H1 (cell line): Measurements from ENCODE around the gene SLC30A7. TPM values are rescaled to one million over a fixed set of nuclear protein-coding genes. Genes with fewer than 3 reads are reported as not detected.

Experiments used
- RXRA ChIP-seq: IDR thresholded peaks from 2 replicates; pipeline ENCODE4 v1.6.1; 2011; ENCODE audit warnings: low read depth, mild to moderate bottlenecking, low read length, moderate library complexity; ENCODE audit not compliant: insufficient read depth
- TCF12 ChIP-seq: IDR thresholded peaks from 2 replicates; pipeline ENCODE4 v1.6.1; 2011; ENCODE audit warnings: low read depth, mild to moderate bottlenecking, low read length
- polyA plus RNA-seq, 7 experiments: library from polyadenylated mRNA; depleted of rRNA in 3 of 7; stranded (reverse) in 5 of 7; unstranded in 2 of 7; fragments of >200 nt in 5 of 7; fragments of 200-250 nt in 2 of 7; gene quantifications; 1 replicate in 5 of 7; 2 replicates in 1 of 7; 4 replicates in 1 of 7; pipeline versions ENCODE4 v1.2.1 to v1.2.3, GENCODE V29; 2011 to 2013; ENCODE audit warnings: missing spikeins in 2 of 7, mixed read lengths in 2 of 7
- total RNA-seq: library from RNA; stranded (reverse); fragmentation: NEBNext Ultra II Directional; extraction: Animal tissue kit (Norgen Biotek cat#: 25700); gene quantifications from 2 replicates; pipeline ENCODE4 v1.2.1, GENCODE V29; 2021

SLC30A7 gene
- total and polyA plus RNA-seq, 2 of the 8 experiments (the other 6 are each of a cell fraction or from before 2014, with no cell fraction given), result 5.5 to 22.1 TPM

DNA sequence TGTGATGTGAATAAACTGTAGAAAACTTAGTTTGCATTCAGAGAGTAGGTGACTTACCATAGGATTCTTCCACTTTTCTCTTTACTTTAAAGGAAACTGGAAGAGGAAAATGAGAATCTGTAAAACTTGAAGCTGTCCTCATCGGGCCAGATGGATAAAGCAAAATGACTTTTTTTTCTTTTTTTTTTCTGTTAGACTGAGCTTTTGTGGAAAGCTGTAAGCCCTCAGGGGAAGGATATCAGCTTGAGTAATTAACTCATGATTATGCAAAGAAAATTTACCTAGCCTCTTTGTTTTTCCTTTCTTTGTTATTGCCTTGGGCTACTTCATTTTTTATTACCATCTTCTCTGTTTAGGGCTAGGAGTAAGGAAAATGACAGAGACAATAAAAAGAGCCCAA is 76.3 kb downstream of the SLC30A7 start (continued):
- TF ChIP-seq RXRA (no peak), TCF12 (no peak)
